ENCODE measurements around the gene DOLK. TPM values are rescaled to one million over a fixed set of nuclear protein-coding genes. Genes with fewer than 3 reads are reported as not detected.

The DOLK gene
- polyA plus RNA-seq, 3 donors, result 0.76 to 8.5 (median 7.0) TPM

DNA sequence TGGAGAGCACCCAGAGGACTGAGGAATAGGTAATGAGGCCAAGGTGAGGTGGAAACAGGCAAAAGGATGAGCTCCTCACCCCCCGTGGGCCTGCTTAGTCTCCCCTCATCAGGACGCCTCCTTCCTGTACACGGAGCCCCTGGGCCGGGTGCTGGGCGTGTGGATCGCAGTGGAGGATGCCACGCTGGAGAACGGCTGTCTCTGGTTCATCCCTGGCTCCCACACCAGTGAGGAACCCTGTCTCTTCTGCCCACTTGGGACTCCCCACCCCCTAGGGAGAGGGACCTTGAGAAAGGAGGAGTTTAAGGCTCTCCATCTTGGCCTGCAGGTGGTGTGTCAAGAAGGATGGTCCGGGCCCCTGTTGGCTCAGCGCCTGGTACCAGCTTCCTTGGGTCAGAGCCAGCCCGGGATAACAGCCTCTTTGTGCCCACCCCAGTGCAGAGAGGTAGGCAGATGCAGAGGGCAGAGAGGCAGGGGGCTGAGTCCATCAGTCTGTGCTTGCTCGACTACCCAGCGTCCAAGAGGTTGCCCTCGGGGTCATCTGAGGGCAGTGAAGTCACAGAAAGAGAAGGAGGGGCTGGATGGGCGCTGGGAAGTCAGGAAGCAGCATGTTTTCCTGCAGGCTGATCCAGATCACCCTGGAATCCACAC, 7.0 kb downstream of the DOLK start:
- no peak for DNase-seq
- Histone ChIP-seq H3K27me3 (ENCODE audit: control insufficient read depth in 2 of 2, insufficient read depth in 2 of 2, low read length in 2 of 2) (no peaks in the 10 kb centered on the region), H3K9me3 (replicated peaks in 1 of 2; ENCODE audit: control insufficient read depth in 1 of 2, insufficient read depth in 1 of 2, low read length in 2 of 2) (no peaks in the 10 kb centered on the region), H3K9ac (ENCODE audit: insufficient read depth, low read length, poor library complexity, severe bottlenecking) (no peak overlapping the region), H3K4me2 (replicated peaks; ENCODE audit: extremely low read depth, low read length, poor library complexity, severe bottlenecking) (no peak overlapping the region), H3K79me2 (ENCODE audit: insufficient read depth, low read length) (no peaks in the 10 kb centered on the region), H3K36me3 (replicated peaks in 1 of 2; ENCODE audit: control insufficient read depth in 1 of 2, insufficient read depth in 2 of 2, low read length in 2 of 2) (no peaks in the 10 kb centered on the region), H3K4me1 (ENCODE audit: control insufficient read depth in 1 of 2, insufficient read depth in 2 of 2, low read length in 2 of 2) (no peaks in the 10 kb centered on the region), H3K4me3 (replicated peaks in 1 of 3; ENCODE audit: low read depth in 2 of 3, low read length in 3 of 3) (no peak overlapping the region), H4K20me1 (ENCODE audit: insufficient read depth, low read length) (no peaks in the 10 kb centered on the region), H3K27ac (ENCODE audit: low read depth in 1 of 2, low read length in 2 of 2) (no peak overlapping the region), H2AFZ (ENCODE audit: insufficient read depth, low read depth, low read length, poor library complexity, severe bottlenecking) (no peak overlapping the region)
- TF ChIP-seq, protein P1, sequence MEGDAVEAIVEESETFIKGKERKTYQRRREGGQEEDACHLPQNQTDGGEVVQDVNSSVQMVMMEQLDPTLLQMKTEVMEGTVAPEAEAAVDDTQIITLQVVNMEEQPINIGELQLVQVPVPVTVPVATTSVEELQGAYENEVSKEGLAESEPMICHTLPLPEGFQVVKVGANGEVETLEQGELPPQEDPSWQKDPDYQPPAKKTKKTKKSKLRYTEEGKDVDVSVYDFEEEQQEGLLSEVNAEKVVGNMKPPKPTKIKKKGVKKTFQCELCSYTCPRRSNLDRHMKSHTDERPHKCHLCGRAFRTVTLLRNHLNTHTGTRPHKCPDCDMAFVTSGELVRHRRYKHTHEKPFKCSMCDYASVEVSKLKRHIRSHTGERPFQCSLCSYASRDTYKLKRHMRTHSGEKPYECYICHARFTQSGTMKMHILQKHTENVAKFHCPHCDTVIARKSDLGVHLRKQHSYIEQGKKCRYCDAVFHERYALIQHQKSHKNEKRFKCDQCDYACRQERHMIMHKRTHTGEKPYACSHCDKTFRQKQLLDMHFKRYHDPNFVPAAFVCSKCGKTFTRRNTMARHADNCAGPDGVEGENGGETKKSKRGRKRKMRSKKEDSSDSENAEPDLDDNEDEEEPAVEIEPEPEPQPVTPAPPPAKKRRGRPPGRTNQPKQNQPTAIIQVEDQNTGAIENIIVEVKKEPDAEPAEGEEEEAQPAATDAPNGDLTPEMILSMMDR (IDR thresholded peaks at IDR 0.05), result no peak
- no peak overlapping the region for H3K27ac Mint-ChIP-seq
- H3K27me3 Mint-ChIP-seq (ENCODE audit: low read depth in 3 of 3), result peaks cover 0 to 3% (median 2%) of the 10 kb centered on the region in 3 donors
- intact Hi-C loops (cut with micrococcal nuclease), result loop anchor here in 1 of 2 donors (10.0 kb wide), 2 partner anchors 56 to 216 kb away; partner anchors contain the start of genes KYAT1, LRRC8A and ZDHHC12
- H3K4me3 Mint-ChIP-seq, result no peak overlapping the region
- H3K4me1 Mint-ChIP-seq, result no peaks in the 10 kb centered on the region
- no peaks in the 10 kb centered on the region for H3K36me3 Mint-ChIP-seq
- 90% methylated on average over 7 of the region's 15 CpGs for WGBS (ENCODE audit: insufficient coverage)
- H3K9me3 Mint-ChIP-seq, result peaks cover 0 to 2% (median 0%) of the 10 kb centered on the region in 7 donors

DNA sequence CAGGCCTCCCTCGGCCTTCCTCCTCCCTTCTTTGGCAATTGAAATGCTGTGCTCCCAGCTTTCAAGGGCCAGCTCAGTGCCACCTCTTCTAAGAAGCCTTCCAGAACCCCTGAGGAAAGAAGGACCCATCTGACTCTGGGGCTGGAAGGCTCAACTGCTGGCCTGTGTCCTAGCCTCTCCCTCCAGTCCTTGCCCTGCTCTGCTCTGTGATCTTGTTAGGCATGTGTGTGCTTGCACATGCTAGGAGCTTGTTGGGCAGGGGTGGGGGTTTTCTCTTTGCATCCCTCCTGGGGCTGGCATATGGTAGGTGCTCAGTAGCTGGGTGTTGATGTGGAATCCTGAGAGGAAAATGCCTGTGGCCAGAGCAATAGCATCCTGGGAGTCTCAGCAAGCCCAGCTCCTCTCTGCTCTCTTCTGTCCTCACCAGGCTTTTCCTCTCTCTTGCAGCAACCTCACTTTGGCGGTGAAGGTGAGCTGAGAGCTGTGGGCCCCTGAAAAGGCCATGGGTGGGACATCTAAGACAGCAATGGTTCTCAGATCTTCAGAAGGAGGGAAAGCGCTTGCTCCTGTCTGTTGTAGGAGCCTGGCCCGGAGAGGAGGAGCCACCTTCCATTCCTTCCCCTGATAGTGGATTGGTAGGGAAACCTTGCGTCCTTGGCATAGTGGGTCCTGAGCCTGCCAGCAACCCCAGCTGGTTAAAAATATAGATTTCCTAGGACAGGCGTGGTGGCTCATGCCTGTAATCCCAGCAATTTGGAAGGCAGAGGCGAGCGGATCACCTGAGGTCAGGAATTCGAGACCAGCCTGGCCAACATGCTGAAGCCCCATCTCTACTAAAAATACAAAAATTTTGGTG, 9.9 kb downstream of the DOLK start:
- no peak overlapping the region for H2AFZ ChIP-seq (ENCODE audit: insufficient read depth, low read depth, low read length, poor library complexity, severe bottlenecking)
- 67% methylated on average over 1 of the region's 9 CpGs for WGBS (ENCODE audit: insufficient coverage)

More for the DNA sequence above, 9.9 kb downstream of the DOLK start:
- Mint-ChIP-seq H3K4me1 (no peaks in the 10 kb centered on the region), H3K27ac (no peak overlapping the region), H3K36me3 (no peaks in the 10 kb centered on the region), H3K4me3 (no peak overlapping the region), H3K27me3 (ENCODE audit: low read depth in 3 of 3) (peaks cover 0 to 3% (median 2%) of the 10 kb centered on the region in 3 donors), H3K9me3 (peaks cover 0 to under 1% (median 0%) of the 10 kb centered on the region in 7 donors)
- Histone ChIP-seq H3K36me3 (replicated peaks in 1 of 2; ENCODE audit: control insufficient read depth in 1 of 2, insufficient read depth in 2 of 2, low read length in 2 of 2) (no peaks in the 10 kb centered on the region), H3K79me2 (ENCODE audit: insufficient read depth, low read length) (no peaks in the 10 kb centered on the region), H3K9me3 (replicated peaks in 1 of 2; ENCODE audit: control insufficient read depth in 1 of 2, insufficient read depth in 1 of 2, low read length in 2 of 2) (no peaks in the 10 kb centered on the region), H3K9ac (ENCODE audit: insufficient read depth, low read length, poor library complexity, severe bottlenecking) (no peak overlapping the region), H3K27ac (ENCODE audit: low read depth in 1 of 2, low read length in 2 of 2) (no peak overlapping the region), H3K27me3 (ENCODE audit: control insufficient read depth in 2 of 2, insufficient read depth in 2 of 2, low read length in 2 of 2) (no peaks in the 10 kb centered on the region), H3K4me2 (replicated peaks; ENCODE audit: extremely low read depth, low read length, poor library complexity, severe bottlenecking) (no peak overlapping the region), H3K4me1 (ENCODE audit: control insufficient read depth in 1 of 2, insufficient read depth in 2 of 2, low read length in 2 of 2) (no peaks in the 10 kb centered on the region), H4K20me1 (ENCODE audit: insufficient read depth, low read length) (no peaks in the 10 kb centered on the region), H3K4me3 (replicated peaks in 1 of 3; ENCODE audit: low read depth in 2 of 3, low read length in 3 of 3) (no peak overlapping the region)
- TF ChIP-seq, protein P1 (IDR thresholded peaks at IDR 0.05), result no peak
- no peak for DNase-seq
- intact Hi-C loops (cut with micrococcal nuclease), result no loop called here
